Activated naive CD4-positive, alpha-beta T cell treated with anti-CD3 and anti-CD28 coated beads, Interleukin-2, amount 10 ng/mL, durations not matched to agents 7 days and 5 days (primary cell): ENCODE measurements around the gene NUBPL.
"Not testable (repeated sequence)": the region's sequence is repeated elsewhere in the genome, so short reads cannot be mapped to it uniquely, and the experiment has no call there.

Experiments
- CTCF ChIA-PET: fragments of 350-600 bp; sonication (Branson Sonifier 250); formaldehyde crosslinking; loops from one replicate; lab custom pipeline; 2021; ENCODE audit warnings: antibody characterized with exemption; lab: Charles Lee
- DNase-seq: peaks from one replicate; pipeline ENCODE4 v3.0.0-alpha.2; 2020
- H3K27ac Mint-ChIP-seq: one replicate; pipeline ENCODE4 v1.8.0; 2021; ENCODE audit warnings: mild to moderate bottlenecking, moderate library complexity, mixed read lengths
- H3K27me3 Mint-ChIP-seq: one replicate; pipeline ENCODE4 v1.8.0; 2021; ENCODE audit warnings: mild to moderate bottlenecking, mixed read lengths
- H3K36me3 Mint-ChIP-seq: one replicate; pipeline ENCODE4 v1.8.0; 2021; ENCODE audit warnings: mixed read lengths
- H3K4me1 Mint-ChIP-seq: one replicate; pipeline ENCODE4 v1.8.0; 2021; ENCODE audit warnings: mixed read lengths
- H3K4me3 Mint-ChIP-seq: one replicate; pipeline ENCODE4 v1.8.0; 2021; ENCODE audit warnings: mild to moderate bottlenecking, moderate library complexity, mixed read lengths
- H3K9me3 Mint-ChIP-seq: one replicate; pipeline ENCODE4 v1.8.0; 2021; ENCODE audit warnings: mixed read lengths

Gene NUBPL

DNA sequence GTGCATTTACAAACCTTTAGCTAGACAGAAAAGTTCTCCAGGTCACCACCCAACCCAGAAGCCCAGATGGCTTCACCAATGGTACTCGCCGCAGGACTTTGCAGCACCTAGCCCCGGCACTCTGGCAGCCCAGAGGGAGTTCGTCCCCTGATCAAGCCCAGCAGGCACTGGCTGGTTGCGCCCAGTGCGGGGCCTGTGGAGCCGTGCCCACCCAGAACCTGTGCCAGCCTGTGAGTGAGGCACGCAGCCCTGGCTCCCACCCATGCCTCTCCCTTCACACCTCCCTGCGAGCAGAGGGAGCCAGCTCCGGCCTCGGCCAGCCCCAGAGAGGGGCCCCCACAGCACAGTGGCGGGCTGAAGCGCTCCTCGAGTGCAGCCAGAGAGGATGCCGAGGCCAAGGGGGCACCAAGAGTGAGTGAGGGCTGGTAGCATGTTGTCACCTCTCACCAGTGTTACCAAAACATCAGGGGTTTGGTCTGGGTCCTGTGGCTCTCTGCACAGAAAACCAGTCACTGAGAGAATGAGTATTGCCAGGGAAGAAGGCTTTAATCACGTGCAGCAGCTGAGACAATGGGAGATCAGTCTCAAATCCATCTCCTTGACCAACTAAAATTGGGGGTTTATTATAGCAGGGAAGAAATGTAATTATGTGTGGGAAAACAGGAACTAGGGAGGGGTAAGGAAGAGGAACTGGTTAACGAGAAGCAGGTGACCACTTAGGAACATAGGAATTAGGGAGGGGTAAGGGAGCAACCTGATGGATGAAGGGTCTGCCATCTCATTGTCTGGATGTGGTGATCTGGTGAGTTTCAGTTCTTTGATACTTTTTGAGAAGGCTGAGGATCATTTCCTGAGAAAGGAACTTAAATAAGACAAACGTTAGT is 151.3 kb downstream of the NUBPL start:
- H3K27ac Mint-ChIP-seq, result no peak overlapping the region
- H3K4me3 Mint-ChIP-seq, result no peak overlapping the region
- no peaks in the 10 kb centered on the region for H3K36me3 Mint-ChIP-seq
- peaks cover 16% of the 10 kb centered on the region for H3K9me3 Mint-ChIP-seq
- no peak for DNase-seq
- H3K27me3 Mint-ChIP-seq, result no peaks in the 10 kb centered on the region
- CTCF ChIA-PET, result no interaction called here
- H3K4me1 Mint-ChIP-seq, result no peaks in the 10 kb centered on the region

GRCh38 chr14:31716208-31716607 is 155.0 kb downstream of the NUBPL start:
- Mint-ChIP-seq H3K9me3 (peaks cover 8% of the 10 kb centered on the region), H3K27ac (no peak overlapping the region), H3K36me3 (no peaks in the 10 kb centered on the region), H3K4me3 (no peak overlapping the region), H3K4me1 (no peaks in the 10 kb centered on the region), H3K27me3 (no peaks in the 10 kb centered on the region)
- CTCF ChIA-PET, result no interaction called here
- no peak for DNase-seq

GRCh38 chr14:31717294-31718085 is 156.3 kb downstream of the NUBPL start:
- Mint-ChIP-seq H3K4me1 (no peaks in the 10 kb centered on the region), H3K9me3 (peaks cover 5% of the 10 kb centered on the region), H3K27me3 (no peaks in the 10 kb centered on the region), H3K27ac (no peak overlapping the region), H3K36me3 (no peaks in the 10 kb centered on the region), H3K4me3 (no peak overlapping the region)
- CTCF ChIA-PET, result no interaction called here
- no peak for DNase-seq

DNA sequence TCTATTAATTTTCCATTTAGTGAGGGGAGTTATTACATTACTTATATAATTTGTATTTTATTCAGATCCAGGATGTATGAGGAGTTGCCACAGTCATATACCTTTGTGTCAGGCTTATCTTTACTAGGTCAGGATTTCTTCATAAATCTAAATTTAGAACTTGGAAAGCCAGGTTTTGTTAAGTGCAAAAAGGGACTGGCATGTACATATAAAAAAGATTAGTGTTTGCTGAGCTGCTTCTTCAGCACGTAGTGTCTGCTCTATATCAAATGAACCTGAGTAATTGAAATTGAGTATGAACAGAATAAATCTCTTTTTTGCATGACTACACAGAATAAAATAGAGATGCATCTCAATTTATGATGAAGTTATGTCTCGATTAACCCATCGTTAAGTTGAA is 157.4 kb downstream of the NUBPL start:
- Mint-ChIP-seq H3K9me3 (peaks cover 4% of the 10 kb centered on the region), H3K27ac (no peak overlapping the region), H3K4me1 (no peaks in the 10 kb centered on the region), H3K36me3 (no peaks in the 10 kb centered on the region), H3K27me3 (no peaks in the 10 kb centered on the region), H3K4me3 (no peak overlapping the region)
- CTCF ChIA-PET, result no interaction called here
- DNase-seq, result no peak

DNA sequence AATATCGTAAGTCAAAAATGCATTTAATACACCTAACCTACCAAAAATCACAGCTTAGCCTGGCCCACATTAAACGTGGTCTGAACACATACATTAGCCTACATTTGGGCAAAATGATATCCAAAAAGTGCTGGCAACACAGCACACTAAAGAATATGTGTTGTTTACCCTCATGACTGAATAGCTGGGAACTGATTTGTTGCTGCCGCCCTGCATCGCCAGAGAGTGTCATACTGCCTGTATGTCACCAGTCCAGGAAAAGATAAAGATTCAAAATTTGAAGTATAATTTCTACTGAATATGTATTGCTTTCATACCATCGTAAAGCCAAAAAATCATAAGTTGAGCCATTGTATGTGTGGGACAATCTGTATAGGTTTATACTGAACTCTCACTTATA is 157.8 kb downstream of the NUBPL start:
- Mint-ChIP-seq H3K4me3 (no peak overlapping the region), H3K27me3 (no peaks in the 10 kb centered on the region), H3K9me3 (peaks cover 4% of the 10 kb centered on the region), H3K4me1 (no peaks in the 10 kb centered on the region), H3K27ac (no peak overlapping the region), H3K36me3 (no peaks in the 10 kb centered on the region)
- CTCF ChIA-PET, result no interaction called here
- no peak for DNase-seq

DNA sequence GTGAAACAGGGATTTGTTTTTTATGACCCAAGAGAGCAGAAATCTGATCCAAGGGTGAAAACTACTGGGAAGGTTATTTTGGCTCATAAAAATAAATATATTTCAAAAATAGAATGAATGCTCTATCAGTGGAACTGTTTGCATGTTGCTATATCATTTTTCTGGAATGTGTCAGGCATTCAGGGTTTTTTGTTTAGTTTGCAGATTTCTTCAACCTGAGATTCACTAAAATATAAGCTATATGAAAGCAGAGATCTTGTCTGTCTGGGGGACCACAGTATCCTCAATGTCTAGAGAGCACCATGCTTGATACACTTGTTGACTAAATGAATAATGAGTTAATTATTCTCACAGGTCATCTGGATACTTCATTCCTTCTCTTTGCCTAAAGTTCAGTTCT is 165.1 kb downstream of the NUBPL start:
- no peak for DNase-seq
- H3K4me3 Mint-ChIP-seq, result no peak overlapping the region
- CTCF ChIA-PET, result no interaction called here
- no peak overlapping the region for H3K27ac Mint-ChIP-seq
- H3K9me3 Mint-ChIP-seq, result peaks cover 8% of the 10 kb centered on the region
- no peaks in the 10 kb centered on the region for H3K27me3 Mint-ChIP-seq
- no peaks in the 10 kb centered on the region for H3K36me3 Mint-ChIP-seq
- H3K4me1 Mint-ChIP-seq, result no peaks in the 10 kb centered on the region

- Mint-ChIP-seq H3K4me3 (no peak overlapping the region), H3K27ac (no peak overlapping the region)
- CTCF ChIA-PET, result no interaction called here
Measured at GRCh38 chr14:31727797-31728196, 166.6 kb downstream of the NUBPL start.

GRCh38 chr14:31740688-31741087 is 179.5 kb downstream of the NUBPL start:
- Mint-ChIP-seq H3K27ac (no peak overlapping the region), H3K36me3 (no peaks in the 10 kb centered on the region), H3K9me3 (peaks cover 8% of the 10 kb centered on the region), H3K4me3 (no peak overlapping the region), H3K4me1 (no peaks in the 10 kb centered on the region), H3K27me3 (no peaks in the 10 kb centered on the region)
- CTCF ChIA-PET, result no interaction called here
- DNase-seq, result no peak

More at GRCh38 chr14:31727797-31728196, 166.6 kb downstream of the NUBPL start:
- DNase-seq, result no peak
- Mint-ChIP-seq H3K9me3 (peaks cover 8% of the 10 kb centered on the region), H3K36me3 (no peaks in the 10 kb centered on the region), H3K4me1 (no peaks in the 10 kb centered on the region), H3K27me3 (no peaks in the 10 kb centered on the region)

GRCh38 chr14:31745741-31746140 is 184.5 kb downstream of the NUBPL start:
- Mint-ChIP-seq H3K36me3 (peaks cover 2% of the 10 kb centered on the region), H3K9me3 (peaks cover 39% of the 10 kb centered on the region), H3K27me3 (no peaks in the 10 kb centered on the region), H3K4me1 (no peaks in the 10 kb centered on the region), H3K27ac (no peak overlapping the region), H3K4me3 (no peak overlapping the region)
- CTCF ChIA-PET, result no interaction called here
- DNase-seq, result no peak

DNA sequence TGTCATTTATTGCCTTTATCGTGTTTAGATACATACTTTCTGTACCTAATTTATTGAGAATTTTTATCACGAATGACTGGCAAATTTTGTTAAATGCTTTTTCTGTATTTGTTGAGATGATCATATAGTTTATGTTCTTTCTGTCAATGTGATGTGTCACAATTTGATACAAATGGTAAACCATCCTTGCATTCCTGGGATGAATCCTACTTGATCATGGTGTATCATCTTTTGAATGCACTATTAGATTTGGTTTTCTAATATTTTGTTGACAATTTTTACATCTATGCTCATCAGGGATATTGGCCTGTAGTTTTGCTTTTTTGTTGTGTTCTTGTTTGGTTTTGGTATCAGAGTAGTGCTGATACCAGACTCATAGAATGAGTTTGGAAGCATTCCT is 185.1 kb downstream of the NUBPL start:
- CTCF ChIA-PET, result no interaction called here
- H3K27ac Mint-ChIP-seq, result no peak overlapping the region

GRCh38 chr14:31749275-31749674 is 188.1 kb downstream of the NUBPL start:
- no peaks in the 10 kb centered on the region for H3K27me3 Mint-ChIP-seq
- peaks cover 2% of the 10 kb centered on the region for H3K36me3 Mint-ChIP-seq
- H3K4me3 Mint-ChIP-seq, result no peak overlapping the region
- H3K4me1 Mint-ChIP-seq, result no peaks in the 10 kb centered on the region
- no peak overlapping the region for H3K27ac Mint-ChIP-seq
- no peak for DNase-seq
- CTCF ChIA-PET, result no interaction called here
- peaks cover 45% of the 10 kb centered on the region for H3K9me3 Mint-ChIP-seq

More for the DNA sequence above, 185.1 kb downstream of the NUBPL start:
- DNase-seq, result no peak
- Mint-ChIP-seq H3K9me3 (peaks cover 43% of the 10 kb centered on the region), H3K36me3 (peaks cover 2% of the 10 kb centered on the region), H3K27me3 (no peaks in the 10 kb centered on the region), H3K4me1 (no peaks in the 10 kb centered on the region), H3K4me3 (no peak overlapping the region)

- H3K9me3 Mint-ChIP-seq, result peaks cover 42% of the 10 kb centered on the region
- H3K27me3 Mint-ChIP-seq, H3K4me1 Mint-ChIP-seq, H3K36me3 Mint-ChIP-seq, DNase-seq, CTCF ChIA-PET, H3K4me3 Mint-ChIP-seq, H3K27ac Mint-ChIP-seq: not testable (repeated sequence)
Measured at GRCh38 chr14:31751047-31751446, 189.8 kb downstream of the NUBPL start.

DNA sequence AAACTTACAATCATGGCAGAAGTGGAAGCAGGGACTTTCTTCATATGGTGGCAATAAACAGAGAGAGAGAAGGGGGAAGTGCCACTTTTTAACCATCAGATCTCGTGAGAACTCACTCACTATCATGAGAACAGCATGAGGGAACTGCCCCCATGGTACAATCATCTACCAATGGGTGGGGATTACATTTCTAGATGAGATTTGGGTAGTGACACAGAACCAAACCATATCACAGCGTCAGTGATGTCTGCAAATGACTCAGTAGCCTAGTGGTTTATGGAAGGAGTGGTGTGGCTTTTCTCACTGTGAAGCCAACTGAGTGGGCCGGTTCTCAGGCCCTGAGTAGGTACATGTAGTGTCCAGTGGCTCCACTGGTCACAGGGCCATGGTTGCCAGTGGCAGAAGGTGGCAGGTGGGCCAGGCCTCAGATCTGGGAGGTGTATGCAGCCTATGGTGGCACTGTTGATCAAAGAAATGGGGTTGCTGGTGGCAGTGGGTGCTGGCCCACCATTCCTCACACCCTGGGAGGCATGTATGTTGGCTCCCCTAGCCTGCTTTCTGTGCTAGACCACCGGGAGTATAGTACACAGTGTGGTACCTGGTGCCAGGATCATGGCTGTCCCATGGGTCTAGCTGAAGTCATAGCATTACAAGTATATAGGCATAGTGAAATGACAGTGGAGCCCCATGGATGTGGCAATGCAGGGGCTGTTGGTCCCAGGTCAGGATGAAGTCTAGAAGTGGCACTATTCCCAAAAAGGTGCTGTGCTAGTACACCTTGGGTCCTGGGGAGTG is 191.9 kb downstream of the NUBPL start:
- Mint-ChIP-seq H3K4me1 (no peaks in the 10 kb centered on the region), H3K27ac (no peak overlapping the region), H3K4me3 (no peak overlapping the region), H3K36me3 (no peaks in the 10 kb centered on the region), H3K27me3 (no peaks in the 10 kb centered on the region), H3K9me3 (peaks cover 29% of the 10 kb centered on the region)
- DNase-seq, result no peak
- CTCF ChIA-PET, result no interaction called here

- peaks cover 2% of the 10 kb centered on the region for H3K9me3 Mint-ChIP-seq
- H3K4me3 Mint-ChIP-seq, result no peak overlapping the region
- no peak for DNase-seq
- CTCF ChIA-PET, result no interaction called here
- no peak overlapping the region for H3K27ac Mint-ChIP-seq
- no peaks in the 10 kb centered on the region for H3K27me3 Mint-ChIP-seq
- no peaks in the 10 kb centered on the region for H3K4me1 Mint-ChIP-seq
- no peaks in the 10 kb centered on the region for H3K36me3 Mint-ChIP-seq
Measured at GRCh38 chr14:31758941-31759340, 197.7 kb downstream of the NUBPL start.
